Esophagus (tissue), 2 donors: Measurements from ENCODE around the gene FGA. TPM values are rescaled to one million over a fixed set of nuclear protein-coding genes. Genes with fewer than 3 reads are reported as not detected.

Experiments used
- H3K27ac ChIP-seq, 2 donors: one replicate each; pipeline ENCODE4 v1.5.1; 2013; ENCODE audit warnings: low read depth in 2 of 2, mild to moderate bottlenecking in 2 of 2, inconsistent platforms in 1 of 2, low read length in 1 of 2, moderate library complexity in 1 of 2
- H3K27me3 ChIP-seq, 2 donors: one replicate each; pipeline ENCODE4 v1.6.1; 2013; ENCODE audit warnings: low read length in 2 of 2, control low read depth in 1 of 2, mild to moderate bottlenecking in 1 of 2; ENCODE audit not compliant: insufficient read depth in 2 of 2, control insufficient read depth in 1 of 2
- H3K36me3 ChIP-seq, 2 donors: one replicate each; pipeline ENCODE4 v1.6.1; 2013; ENCODE audit warnings: low read length in 1 of 2; ENCODE audit not compliant: control insufficient read depth in 2 of 2, insufficient read depth in 2 of 2
- H3K4me1 ChIP-seq, 2 donors: one replicate each; pipeline ENCODE4 v1.6.1; 2013; ENCODE audit warnings: low read length in 1 of 2; ENCODE audit not compliant: control insufficient read depth in 2 of 2, insufficient read depth in 2 of 2
- H3K4me3 ChIP-seq, 2 donors: one replicate each; pipeline ENCODE4 v1.5.1; 2013; ENCODE audit warnings: low read length in 2 of 2, mild to moderate bottlenecking in 2 of 2, low read depth in 1 of 2, moderate library complexity in 1 of 2
- H3K9me3 ChIP-seq, 2 donors: one replicate each; pipeline ENCODE4 v1.6.1; 2013; ENCODE audit warnings: mild to moderate bottlenecking in 2 of 2, low read depth in 1 of 2, low read length in 1 of 2, moderate library complexity in 1 of 2; ENCODE audit not compliant: control insufficient read depth in 2 of 2, insufficient read depth in 1 of 2
- WGBS, 2 donors: extraction: QIAGEN DNeasy Blood & Tissue Kit; methylation state at CpG; one replicate each; pipeline ENCODE4 v1.1.7; 2013; 5-methylcytosine and 5-hydroxymethylcytosine counted together
- polyA plus RNA-seq, 2 donors: library from polyadenylated mRNA; stranded (reverse); fragments of 200-250 nt; gene quantifications; one replicate each; pipeline ENCODE4 v1.2.3, GENCODE V29; 2013
- donor health status: healthy with polysubstance abuse.
- donor health status: Bipolar disorder and iron deficiency.

Gene FGA
- not detected for polyA plus RNA-seq

DNA sequence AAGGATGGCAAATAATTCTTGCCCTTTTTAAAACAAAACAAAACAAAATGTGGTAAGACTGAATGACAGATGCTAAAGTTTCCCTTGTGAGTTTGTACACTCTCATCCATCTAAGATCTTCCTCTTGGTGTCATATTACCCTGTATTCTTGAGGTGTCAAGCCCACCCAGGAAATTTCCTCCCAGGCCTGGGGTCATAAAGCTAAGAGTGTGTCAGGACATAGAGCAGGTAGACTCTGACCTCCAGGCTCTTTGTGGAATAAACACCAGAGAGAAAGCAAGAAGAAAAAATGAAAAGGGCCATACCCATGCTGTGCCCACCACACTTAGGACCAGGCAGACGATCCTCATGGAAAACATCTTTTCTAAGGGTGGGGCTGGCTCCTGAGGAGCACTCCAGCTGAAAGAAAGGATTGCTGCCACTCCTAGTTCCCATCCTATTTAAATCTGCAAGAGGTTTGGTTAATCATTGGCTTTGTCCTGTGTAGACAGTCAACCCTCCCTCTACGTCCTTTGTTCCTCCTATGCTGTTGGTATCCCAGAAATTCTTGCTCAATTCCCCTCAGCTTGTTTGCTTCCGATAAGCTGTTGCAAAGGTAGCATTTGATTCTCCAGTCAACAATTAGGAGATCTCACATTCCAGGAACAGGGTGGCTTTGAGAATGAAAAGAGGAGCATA lies at the start of gene FGA:
Gene FGA, minus strand, starts transcription at position 414 of the 678 bp plus-strand sequence. Its CDS starts 55 bp downstream, at position 359.
- 44 to 59% methylated on average over 3 of the region's 3 CpGs for WGBS, 2 donors
- H3K27me3 ChIP-seq: peaks cover 2 to 3% of the 10 kb centered on the region in 2 donors
- no peak within 1 kb of the TSS for H3K4me3 ChIP-seq
- H3K36me3 ChIP-seq: no peaks in the 10 kb centered on the region
- H3K4me1 ChIP-seq: no peaks in the 10 kb centered on the region
- no peak within 1 kb of the TSS for H3K27ac ChIP-seq
- H3K9me3 ChIP-seq: no peaks in the 10 kb centered on the region

DNA sequence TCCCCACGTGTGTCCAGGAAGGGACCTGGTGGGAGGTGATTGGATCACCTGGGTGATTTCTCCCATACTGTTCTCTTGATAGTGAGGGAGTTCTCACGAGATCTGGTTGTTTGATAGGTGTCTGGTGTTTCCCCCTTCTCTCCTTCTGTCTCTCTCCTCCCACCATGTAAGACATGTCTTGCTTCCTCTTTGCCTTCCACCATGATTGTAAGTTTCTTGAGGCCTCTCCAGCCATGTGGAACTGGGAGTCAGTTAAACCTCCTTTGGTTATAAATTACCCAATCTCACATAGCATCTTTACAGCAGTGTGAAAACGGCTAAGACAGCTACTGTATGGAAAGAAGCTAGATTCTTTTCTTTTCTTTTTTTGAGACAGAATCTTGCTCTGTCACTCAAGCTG lies 43.5 kb upstream of the FGA start:
- no peak overlapping the region for H3K27ac ChIP-seq
- H3K27me3 ChIP-seq: no peaks in the 10 kb centered on the region
- no peaks in the 10 kb centered on the region for H3K9me3 ChIP-seq
- WGBS, 2 donors: 59 to 61% methylated on average over 3 of the region's 3 CpGs
- H3K4me3 ChIP-seq: no peak overlapping the region
- H3K36me3 ChIP-seq: no peaks in the 10 kb centered on the region
- no peaks in the 10 kb centered on the region for H3K4me1 ChIP-seq

GRCh38 chr4:154631828-154632227 lies 41.3 kb upstream of the FGA start:
- 64 to 70% methylated on average over 2 of the region's 2 CpGs for WGBS, 2 donors
- Histone ChIP-seq H3K4me3 (no peak overlapping the region), H3K9me3 (no peaks in the 10 kb centered on the region), H3K4me1 (peaks cover 0 to 3% of the 10 kb centered on the region in 2 donors), H3K27ac (no peak overlapping the region), H3K27me3 (no peaks in the 10 kb centered on the region), H3K36me3 (no peaks in the 10 kb centered on the region)

DNA sequence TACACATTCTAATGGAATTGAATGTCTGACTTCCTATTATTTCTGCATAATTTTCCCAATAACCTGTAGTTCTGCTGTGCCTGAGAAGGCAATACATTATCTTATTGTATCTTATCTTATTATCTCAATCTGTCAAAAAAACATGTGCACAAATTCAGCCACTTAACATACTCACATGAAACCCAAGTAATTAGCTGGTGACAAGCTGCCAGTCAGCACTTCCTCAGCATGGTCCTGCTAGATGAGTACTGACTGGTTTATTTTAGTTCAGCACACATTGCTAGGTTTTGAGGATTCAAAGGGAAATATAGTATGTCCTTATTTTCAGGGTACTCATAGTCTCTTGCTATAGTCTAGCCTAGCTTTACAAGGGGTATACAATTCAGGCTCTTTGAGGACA lies 39.8 kb upstream of the FGA start:
- peaks cover 0 to 3% of the 10 kb centered on the region in 2 donors for H3K4me1 ChIP-seq
- H3K9me3 ChIP-seq: no peaks in the 10 kb centered on the region
- no peak overlapping the region for H3K4me3 ChIP-seq
- H3K36me3 ChIP-seq: no peaks in the 10 kb centered on the region
- H3K27me3 ChIP-seq: no peaks in the 10 kb centered on the region
- H3K27ac ChIP-seq: no peak overlapping the region

DNA sequence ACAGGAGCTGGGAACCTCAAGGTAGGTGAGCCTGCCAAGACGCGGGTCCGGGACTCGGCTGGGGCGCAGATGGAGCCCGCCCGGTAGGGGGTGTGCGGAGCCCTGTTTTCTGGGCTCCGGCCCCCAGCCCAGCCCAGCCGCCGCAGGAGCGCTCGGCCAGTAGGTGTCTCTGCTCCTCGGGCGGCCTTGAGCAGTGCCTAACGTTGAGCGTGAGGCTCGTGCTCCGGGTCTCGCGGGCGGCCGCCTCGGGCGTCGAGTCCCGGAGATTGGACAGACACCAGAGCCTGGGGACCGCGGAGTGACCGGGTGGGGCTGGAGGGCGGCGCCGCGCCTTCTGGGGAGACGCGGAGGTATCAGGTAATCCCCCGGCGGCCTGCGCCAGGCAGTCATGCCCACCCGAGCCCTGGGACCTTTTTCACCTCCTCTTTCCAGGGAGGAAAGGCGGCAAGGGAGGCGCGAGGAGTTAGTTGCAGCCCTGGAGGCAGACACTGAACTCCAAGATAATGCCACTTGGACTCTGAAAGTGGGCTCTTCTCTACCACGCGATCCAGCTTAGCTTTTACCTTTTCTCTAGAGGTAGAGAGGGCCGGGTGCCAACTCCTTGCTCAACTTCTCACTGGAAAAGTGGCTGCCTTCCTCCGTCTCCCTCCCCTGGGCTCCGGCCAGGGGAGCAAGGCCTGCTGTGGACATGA lies 36.4 kb upstream of the FGA start:
- H3K4me1 ChIP-seq: peaks cover 0 to 3% of the 10 kb centered on the region in 2 donors
- no peaks in the 10 kb centered on the region for H3K36me3 ChIP-seq
- WGBS, 2 donors: 4% methylated on average over 48 of the region's 48 CpGs
- no peak overlapping the region for H3K27ac ChIP-seq
- H3K4me3 ChIP-seq: peak overlapping the region; percentile 2 to 26
- H3K27me3 ChIP-seq: no peaks in the 10 kb centered on the region
- H3K9me3 ChIP-seq: no peaks in the 10 kb centered on the region

GRCh38 chr4:154625971-154626370 lies 35.4 kb upstream of the FGA start:
- Histone ChIP-seq H3K36me3 (no peaks in the 10 kb centered on the region), H3K27ac (no peak overlapping the region), H3K9me3 (no peaks in the 10 kb centered on the region), H3K4me1 (peaks cover 0 to 3% of the 10 kb centered on the region in 2 donors), H3K27me3 (no peaks in the 10 kb centered on the region), H3K4me3 (no peak overlapping the region)
- 93% methylated on average over 3 of the region's 3 CpGs for WGBS, 2 donors

DNA sequence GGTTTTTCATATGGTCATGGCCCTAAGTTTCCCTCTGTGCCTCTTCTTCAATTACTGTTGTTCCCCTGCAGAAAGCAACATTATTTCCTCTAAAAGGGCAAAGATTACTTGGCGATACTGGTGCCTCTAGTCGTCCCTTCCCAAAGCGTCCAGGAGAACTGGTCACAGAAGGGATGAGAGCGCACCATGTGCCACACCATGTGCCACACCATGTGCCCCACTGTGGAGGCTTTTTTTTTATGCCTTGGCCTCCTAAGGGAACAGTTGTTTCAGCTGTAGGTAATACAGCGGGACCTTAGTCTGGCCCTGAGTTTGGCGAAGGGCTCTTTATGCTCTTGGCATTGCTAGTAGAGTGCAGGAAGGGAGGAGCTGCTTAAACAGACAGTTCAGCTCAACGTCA lies 33.5 kb upstream of the FGA start:
- no peak overlapping the region for H3K27ac ChIP-seq
- no peaks in the 10 kb centered on the region for H3K36me3 ChIP-seq
- peaks cover 0 to 3% of the 10 kb centered on the region in 2 donors for H3K4me1 ChIP-seq
- no peaks in the 10 kb centered on the region for H3K27me3 ChIP-seq
- H3K9me3 ChIP-seq: no peaks in the 10 kb centered on the region
- no peak overlapping the region for H3K4me3 ChIP-seq
- WGBS, 2 donors: 86 to 87% methylated on average over 7 of the region's 7 CpGs

- H3K27ac ChIP-seq: no peak overlapping the region
- no peaks in the 10 kb centered on the region for H3K36me3 ChIP-seq
- H3K4me1 ChIP-seq: peaks cover 0 to 3% of the 10 kb centered on the region in 2 donors
- 74 to 82% methylated on average over 3 of the region's 3 CpGs for WGBS, 2 donors
- H3K27me3 ChIP-seq: no peaks in the 10 kb centered on the region
- H3K4me3 ChIP-seq: no peak overlapping the region
- no peaks in the 10 kb centered on the region for H3K9me3 ChIP-seq
Observed at GRCh38 chr4:154623436-154623835, 32.9 kb upstream of the FGA start.

GRCh38 chr4:154622598-154622997 lies 32.1 kb upstream of the FGA start:
- no peaks in the 10 kb centered on the region for H3K27me3 ChIP-seq
- H3K4me1 ChIP-seq: peaks cover 0 to 3% of the 10 kb centered on the region in 2 donors
- no peak overlapping the region for H3K27ac ChIP-seq
- no peaks in the 10 kb centered on the region for H3K9me3 ChIP-seq
- no peak overlapping the region for H3K4me3 ChIP-seq
- H3K36me3 ChIP-seq: no peaks in the 10 kb centered on the region

DNA sequence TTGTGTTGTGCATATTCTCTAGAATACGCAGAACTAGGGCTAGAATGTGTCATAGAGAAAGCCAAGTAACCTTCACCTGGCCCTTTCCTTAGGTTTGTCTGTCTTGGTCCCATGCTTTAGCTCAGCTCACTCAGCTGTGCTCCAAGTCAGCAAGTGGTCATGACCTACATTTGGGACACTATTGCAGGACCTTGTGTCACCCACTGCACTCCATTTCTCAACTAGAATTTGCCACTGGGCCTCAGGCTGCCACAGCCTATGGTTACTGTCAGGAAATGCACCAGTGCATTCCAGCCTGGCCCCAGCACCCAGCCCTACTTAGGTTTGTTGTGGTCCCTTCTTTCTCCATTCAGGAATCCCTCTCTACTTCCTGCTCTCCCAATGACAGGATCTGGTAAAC lies 29.6 kb upstream of the FGA start:
- Histone ChIP-seq H3K4me1 (no peaks in the 10 kb centered on the region), H3K9me3 (no peaks in the 10 kb centered on the region), H3K36me3 (no peaks in the 10 kb centered on the region), H3K4me3 (no peak overlapping the region), H3K27me3 (no peaks in the 10 kb centered on the region), H3K27ac (no peak overlapping the region)
- WGBS, 2 donors: 34 to 64% methylated on average over 1 of the region's 1 CpG
